HFFc6 (cell line): ENCODE results near the gene WDR86. TPM values are rescaled to one million over a fixed set of nuclear protein-coding genes. Genes with fewer than 3 reads are reported as not detected.

Experiments
- DNase-seq: peaks from one replicate; pipeline ENCODE4 v3.0.0-alpha.2; 2018
- H3K27ac Mint-ChIP-seq: 2 replicates; pipeline ENCODE4 v1.8.0; 2020; ENCODE audit warnings: mild to moderate bottlenecking, mixed read lengths
- H3K27me3 Mint-ChIP-seq: 2 replicates; pipeline ENCODE4 v1.8.0; 2021; ENCODE audit warnings: mild to moderate bottlenecking, moderate library complexity, mixed read lengths; ENCODE audit not compliant: insufficient read depth
- H3K36me3 Mint-ChIP-seq: 2 replicates; pipeline ENCODE4 v1.8.0; 2021; ENCODE audit warnings: low read depth, mixed read lengths
- H3K4me1 Mint-ChIP-seq: 2 replicates; pipeline ENCODE4 v1.8.0; 2020; ENCODE audit warnings: low read depth, mixed read lengths
- H3K4me3 Mint-ChIP-seq: 2 replicates; pipeline ENCODE4 v1.8.0; 2020; ENCODE audit warnings: mild to moderate bottlenecking, moderate library complexity, mixed read lengths
- H3K9me3 Mint-ChIP-seq: 2 replicates; pipeline ENCODE4 v1.8.0; 2020; ENCODE audit warnings: mild to moderate bottlenecking, mixed read lengths
- total RNA-seq, 6 experiments: library from RNA; stranded (reverse); fragmentation: NEBNext Ultra II Directional; extraction: Animal tissue kit (Norgen Biotek cat#: 25700); gene quantifications; 2 replicates in 1 of 6; 3 replicates in 5 of 6; pipeline ENCODE4 v1.2.3, GENCODE V29; 2021
- TF ChIP-seq, protein P1 (sequence below): fragments of 200-600 bp; sonication (generic); IDR thresholded peaks from 2 replicates; pipeline ENCODE4 v1.5.0; 2021; ENCODE audit warnings: antibody characterized with exemption, mild to moderate bottlenecking

WDR86 gene
- total RNA-seq, 6 experiments from 2014 or later = not detected

DNA sequence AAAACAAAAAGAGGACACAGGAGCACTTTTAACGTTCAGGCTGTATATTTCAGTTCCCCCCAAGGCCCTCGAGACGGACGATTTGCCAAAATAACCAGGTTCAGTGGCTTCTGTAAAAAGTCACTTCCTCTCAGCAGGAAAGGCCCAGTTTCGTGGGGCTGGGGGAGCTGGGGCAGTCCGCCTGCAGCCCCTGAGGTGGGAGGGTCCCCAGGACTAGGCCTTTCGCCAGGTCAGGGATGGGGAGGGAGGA lies 28.8 kb downstream of the WDR86 start:
- TF ChIP-seq, protein P1, sequence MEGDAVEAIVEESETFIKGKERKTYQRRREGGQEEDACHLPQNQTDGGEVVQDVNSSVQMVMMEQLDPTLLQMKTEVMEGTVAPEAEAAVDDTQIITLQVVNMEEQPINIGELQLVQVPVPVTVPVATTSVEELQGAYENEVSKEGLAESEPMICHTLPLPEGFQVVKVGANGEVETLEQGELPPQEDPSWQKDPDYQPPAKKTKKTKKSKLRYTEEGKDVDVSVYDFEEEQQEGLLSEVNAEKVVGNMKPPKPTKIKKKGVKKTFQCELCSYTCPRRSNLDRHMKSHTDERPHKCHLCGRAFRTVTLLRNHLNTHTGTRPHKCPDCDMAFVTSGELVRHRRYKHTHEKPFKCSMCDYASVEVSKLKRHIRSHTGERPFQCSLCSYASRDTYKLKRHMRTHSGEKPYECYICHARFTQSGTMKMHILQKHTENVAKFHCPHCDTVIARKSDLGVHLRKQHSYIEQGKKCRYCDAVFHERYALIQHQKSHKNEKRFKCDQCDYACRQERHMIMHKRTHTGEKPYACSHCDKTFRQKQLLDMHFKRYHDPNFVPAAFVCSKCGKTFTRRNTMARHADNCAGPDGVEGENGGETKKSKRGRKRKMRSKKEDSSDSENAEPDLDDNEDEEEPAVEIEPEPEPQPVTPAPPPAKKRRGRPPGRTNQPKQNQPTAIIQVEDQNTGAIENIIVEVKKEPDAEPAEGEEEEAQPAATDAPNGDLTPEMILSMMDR = no peak
- Mint-ChIP-seq H3K9me3 (no peaks in the 10 kb centered on the region), H3K4me1 (no peaks in the 10 kb centered on the region), H3K27me3 (peaks cover 24% of the 10 kb centered on the region), H3K36me3 (no peaks in the 10 kb centered on the region), H3K27ac (no peak overlapping the region), H3K4me3 (no peak overlapping the region)
- no peak for DNase-seq

DNA sequence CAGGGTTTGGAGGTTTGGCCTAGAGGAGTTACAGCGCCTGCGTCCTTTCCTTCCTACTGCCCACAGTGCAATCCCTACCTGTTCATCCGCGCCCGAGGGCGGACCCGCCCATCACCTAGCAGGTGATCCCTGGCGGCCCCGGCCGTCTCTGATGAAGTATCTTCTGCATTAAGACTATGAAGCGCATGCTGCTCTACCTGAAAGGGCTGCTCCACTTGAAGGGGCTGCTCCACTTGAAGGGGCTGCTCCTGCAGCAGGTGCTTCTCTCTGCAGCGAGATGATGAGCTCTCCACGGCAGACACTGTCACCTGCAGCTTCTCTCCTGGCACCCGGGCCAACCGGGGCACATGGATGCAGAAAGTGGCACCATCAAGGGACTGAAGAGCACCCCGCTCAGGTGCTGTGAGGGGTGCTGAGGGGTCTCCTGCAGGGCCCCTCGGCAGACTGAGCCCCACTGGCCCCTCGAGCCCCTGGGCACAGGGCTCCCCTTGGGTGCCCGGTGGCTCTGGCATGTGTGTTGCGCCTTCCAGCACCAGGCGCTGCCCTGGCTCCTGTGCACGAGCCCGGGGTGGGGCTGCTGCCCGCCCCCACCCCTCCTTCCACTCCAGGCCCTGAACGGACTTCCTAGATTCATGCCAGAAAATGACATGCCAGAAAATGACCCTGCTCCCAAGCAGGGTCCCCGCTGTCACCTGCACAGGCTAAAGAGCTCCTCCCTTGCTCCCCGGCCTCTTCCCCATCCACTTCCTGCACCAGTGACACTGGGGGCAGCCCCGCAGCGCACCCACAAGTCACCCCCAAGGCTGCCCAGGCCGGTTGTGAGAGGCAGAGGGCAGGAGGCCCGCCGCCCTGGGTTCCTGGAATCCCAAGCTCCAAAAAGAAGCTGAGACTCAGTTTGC lies 29.4 kb downstream of the WDR86 start:
- H3K4me3 Mint-ChIP-seq = no peak overlapping the region
- TF ChIP-seq, protein P1 = no peak
- H3K4me1 Mint-ChIP-seq = no peaks in the 10 kb centered on the region
- H3K9me3 Mint-ChIP-seq = no peaks in the 10 kb centered on the region
- DNase-seq = no peak
- H3K27ac Mint-ChIP-seq = no peak overlapping the region
- no peaks in the 10 kb centered on the region for H3K36me3 Mint-ChIP-seq
- H3K27me3 Mint-ChIP-seq = peaks cover 19% of the 10 kb centered on the region

DNA sequence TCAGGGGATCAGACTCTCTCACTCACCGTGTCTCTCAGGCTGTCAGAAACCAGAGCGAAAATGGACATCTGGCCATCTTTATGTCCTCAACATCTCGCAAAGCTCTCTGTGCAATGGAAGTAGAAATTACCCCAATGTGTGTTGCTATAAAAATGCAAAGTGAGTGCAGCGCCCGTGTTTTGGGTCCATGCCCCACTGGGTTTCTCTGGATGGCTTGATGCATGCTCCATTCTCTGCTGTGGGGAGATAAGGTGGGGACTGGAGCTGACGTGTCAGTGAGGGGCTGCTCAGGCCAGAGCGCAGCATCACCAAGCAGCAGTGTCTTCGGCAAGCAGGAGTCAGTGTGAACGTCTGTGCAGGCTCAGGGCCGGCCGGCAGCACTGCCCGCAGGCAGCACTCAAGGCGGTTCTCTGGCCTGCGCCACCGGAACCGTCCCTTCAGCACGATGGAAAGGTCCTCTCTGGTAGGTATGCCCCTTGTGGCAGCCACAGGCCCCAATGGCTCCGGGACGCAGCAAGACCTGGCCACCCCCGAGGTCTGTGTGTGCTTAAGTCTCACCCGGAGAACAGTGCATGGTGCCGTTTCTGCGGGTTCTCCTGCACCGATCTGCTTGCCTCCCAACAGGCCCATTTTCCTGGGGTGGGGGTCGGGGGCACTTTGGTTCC lies 30.2 kb downstream of the WDR86 start:
- no peak for DNase-seq
- TF ChIP-seq, protein P1 = no peak
- H3K9me3 Mint-ChIP-seq = no peaks in the 10 kb centered on the region
- H3K27ac Mint-ChIP-seq = no peak overlapping the region
- no peak overlapping the region for H3K4me3 Mint-ChIP-seq
- no peaks in the 10 kb centered on the region for H3K4me1 Mint-ChIP-seq
- H3K36me3 Mint-ChIP-seq = no peaks in the 10 kb centered on the region
- peaks cover 17% of the 10 kb centered on the region for H3K27me3 Mint-ChIP-seq

DNA sequence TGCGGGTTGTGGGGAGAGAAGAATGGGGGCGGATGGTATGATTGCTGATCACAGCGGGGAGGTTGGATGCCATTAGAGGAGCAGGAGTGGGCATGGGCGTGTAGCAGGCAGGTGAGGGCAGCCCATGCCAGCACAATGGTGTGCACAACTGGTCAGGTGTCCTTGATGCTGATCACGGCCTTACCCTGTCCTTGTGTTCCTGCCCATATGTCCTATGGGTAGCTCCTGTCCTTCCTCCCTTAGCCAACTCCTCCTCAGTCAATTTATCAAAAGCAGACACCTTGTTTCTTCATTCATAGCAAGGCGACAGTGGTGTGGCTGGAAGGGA lies 30.7 kb downstream of the WDR86 start:
- H3K27ac Mint-ChIP-seq = no peak overlapping the region
- H3K9me3 Mint-ChIP-seq = no peaks in the 10 kb centered on the region
- peaks cover 15% of the 10 kb centered on the region for H3K27me3 Mint-ChIP-seq
- TF ChIP-seq, protein P1 = no peak
- no peak overlapping the region for H3K4me3 Mint-ChIP-seq
- no peaks in the 10 kb centered on the region for H3K4me1 Mint-ChIP-seq
- no peak for DNase-seq
- H3K36me3 Mint-ChIP-seq = no peaks in the 10 kb centered on the region

DNA sequence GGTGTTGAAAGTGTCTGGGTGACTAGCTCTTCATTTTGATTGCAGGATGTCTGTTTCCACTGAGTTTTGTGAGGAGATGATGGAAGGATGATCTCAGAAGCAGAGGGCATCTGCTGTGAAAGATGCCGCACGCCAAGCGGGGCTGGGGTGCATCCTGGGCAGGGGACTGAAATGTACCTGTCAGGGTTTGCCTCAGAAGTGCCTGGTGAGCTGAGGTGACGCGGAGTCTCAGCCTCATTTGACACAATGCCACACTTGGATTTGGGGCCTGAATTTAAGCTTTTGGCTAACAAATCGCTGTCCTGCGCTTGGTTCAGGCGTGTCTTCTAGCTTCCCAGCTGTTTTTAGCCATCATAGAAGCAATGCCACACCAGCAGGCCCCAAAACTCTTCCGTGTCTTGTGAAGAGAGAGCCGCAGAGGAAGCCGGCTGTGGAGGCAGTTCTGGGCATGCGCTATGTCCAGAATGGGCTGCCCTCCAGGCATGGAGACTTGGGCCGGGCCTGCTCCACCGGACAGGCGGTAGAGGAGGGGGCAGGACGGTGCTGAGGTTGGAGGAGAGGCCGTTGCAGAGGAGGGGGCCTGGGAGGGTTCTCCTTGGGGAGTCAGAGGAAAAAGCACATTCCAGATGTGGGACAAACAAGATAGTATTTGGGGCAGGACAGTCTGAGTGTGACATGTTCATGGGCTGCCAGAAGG lies 31.2 kb downstream of the WDR86 start:
- Mint-ChIP-seq H3K27me3 (peaks cover 12% of the 10 kb centered on the region), H3K4me1 (no peaks in the 10 kb centered on the region), H3K9me3 (no peaks in the 10 kb centered on the region), H3K27ac (no peak overlapping the region), H3K4me3 (no peak overlapping the region), H3K36me3 (no peaks in the 10 kb centered on the region)
- TF ChIP-seq, protein P1 = no peak
- DNase-seq = no peak
